ENCODE data around the gene MPST.

Gene MPST

GRCh38 chr22:37054600-37055365, 35.2 kb downstream of the MPST start:
- Histone ChIP-seq H3K27me3 (ENCODE audit: control insufficient read depth, insufficient read depth, low read length) (no peaks in the 10 kb centered on the region), H3K4me3 (ENCODE audit: low read length) (no peak overlapping the region), H3K36me3 (ENCODE audit: control insufficient read depth, insufficient read depth, low read length) (no peaks in the 10 kb centered on the region), H3K4me1 (ENCODE audit: control insufficient read depth, insufficient read depth, low read length) (peaks cover 24% of the 10 kb centered on the region), H3K9ac (ENCODE audit: low read length) (no peak overlapping the region), H3K9me3 (ENCODE audit: control insufficient read depth, low read length) (no peaks in the 10 kb centered on the region)

GRCh38 chr22:37056246-37056645, 36.7 kb downstream of the MPST start:
- Histone ChIP-seq H3K9ac (ENCODE audit: low read length) (no peak overlapping the region), H3K4me1 (ENCODE audit: control insufficient read depth, insufficient read depth, low read length) (peaks cover 24% of the 10 kb centered on the region), H3K4me3 (ENCODE audit: low read length) (no peak overlapping the region), H3K9me3 (ENCODE audit: control insufficient read depth, low read length) (no peaks in the 10 kb centered on the region), H3K36me3 (ENCODE audit: control insufficient read depth, insufficient read depth, low read length) (no peaks in the 10 kb centered on the region), H3K27me3 (ENCODE audit: control insufficient read depth, insufficient read depth, low read length) (no peaks in the 10 kb centered on the region)

GRCh38 chr22:37057226-37057625, 37.7 kb downstream of the MPST start:
- no peaks in the 10 kb centered on the region for H3K36me3 ChIP-seq (ENCODE audit: control insufficient read depth, insufficient read depth, low read length)

GRCh38 chr22:37057796-37058510, 38.4 kb downstream of the MPST start:
- Histone ChIP-seq H3K9me3 (ENCODE audit: control insufficient read depth, low read length) (no peaks in the 10 kb centered on the region), H3K9ac (ENCODE audit: low read length) (no peak overlapping the region), H3K36me3 (ENCODE audit: control insufficient read depth, insufficient read depth, low read length) (no peaks in the 10 kb centered on the region), H3K27me3 (ENCODE audit: control insufficient read depth, insufficient read depth, low read length) (no peaks in the 10 kb centered on the region), H3K4me1 (ENCODE audit: control insufficient read depth, insufficient read depth, low read length) (peaks cover 16% of the 10 kb centered on the region), H3K4me3 (ENCODE audit: low read length) (no peak overlapping the region)

More at GRCh38 chr22:37057226-37057625, 37.7 kb downstream of the MPST start:
- Histone ChIP-seq H3K9ac (ENCODE audit: low read length) (no peak overlapping the region), H3K27me3 (ENCODE audit: control insufficient read depth, insufficient read depth, low read length) (no peaks in the 10 kb centered on the region), H3K9me3 (ENCODE audit: control insufficient read depth, low read length) (no peaks in the 10 kb centered on the region), H3K4me1 (ENCODE audit: control insufficient read depth, insufficient read depth, low read length) (peaks cover 18% of the 10 kb centered on the region), H3K4me3 (ENCODE audit: low read length) (no peak overlapping the region)

GRCh38 chr22:37058917-37059701, 39.6 kb downstream of the MPST start:
- Histone ChIP-seq H3K9ac (ENCODE audit: low read length) (no peak overlapping the region), H3K4me1 (ENCODE audit: control insufficient read depth, insufficient read depth, low read length) (peaks cover 4% of the 10 kb centered on the region), H3K27me3 (ENCODE audit: control insufficient read depth, insufficient read depth, low read length) (no peaks in the 10 kb centered on the region), H3K4me3 (ENCODE audit: low read length) (no peak overlapping the region), H3K36me3 (ENCODE audit: control insufficient read depth, insufficient read depth, low read length) (no peaks in the 10 kb centered on the region), H3K9me3 (ENCODE audit: control insufficient read depth, low read length) (no peaks in the 10 kb centered on the region)

- H3K4me1 ChIP-seq (ENCODE audit: control insufficient read depth, insufficient read depth, low read length): no peaks in the 10 kb centered on the region
- H3K9me3 ChIP-seq (ENCODE audit: control insufficient read depth, low read length): no peaks in the 10 kb centered on the region
- no peak overlapping the region for H3K4me3 ChIP-seq (ENCODE audit: low read length)
- no peak overlapping the region for H3K9ac ChIP-seq (ENCODE audit: low read length)
- H3K36me3 ChIP-seq (ENCODE audit: control insufficient read depth, insufficient read depth, low read length): no peaks in the 10 kb centered on the region
- H3K27me3 ChIP-seq (ENCODE audit: control insufficient read depth, insufficient read depth, low read length): no peaks in the 10 kb centered on the region
Measured at GRCh38 chr22:37059876-37060449, 40.4 kb downstream of the MPST start.

GRCh38 chr22:37060801-37061610, 41.5 kb downstream of the MPST start:
- H3K4me3 ChIP-seq (ENCODE audit: low read length): no peak overlapping the region
- H3K27me3 ChIP-seq (ENCODE audit: control insufficient read depth, insufficient read depth, low read length): no peaks in the 10 kb centered on the region
- H3K9me3 ChIP-seq (ENCODE audit: control insufficient read depth, low read length): no peaks in the 10 kb centered on the region
- no peaks in the 10 kb centered on the region for H3K36me3 ChIP-seq (ENCODE audit: control insufficient read depth, insufficient read depth, low read length)
- H3K9ac ChIP-seq (ENCODE audit: low read length): no peak overlapping the region
- no peaks in the 10 kb centered on the region for H3K4me1 ChIP-seq (ENCODE audit: control insufficient read depth, insufficient read depth, low read length)

- H3K9ac ChIP-seq (ENCODE audit: low read length): no peak overlapping the region
- no peak overlapping the region for H3K4me3 ChIP-seq (ENCODE audit: low read length)
- H3K36me3 ChIP-seq (ENCODE audit: control insufficient read depth, insufficient read depth, low read length): no peaks in the 10 kb centered on the region
- H3K9me3 ChIP-seq (ENCODE audit: control insufficient read depth, low read length): no peaks in the 10 kb centered on the region
- no peaks in the 10 kb centered on the region for H3K4me1 ChIP-seq (ENCODE audit: control insufficient read depth, insufficient read depth, low read length)
- no peaks in the 10 kb centered on the region for H3K27me3 ChIP-seq (ENCODE audit: control insufficient read depth, insufficient read depth, low read length)
Measured at GRCh38 chr22:37061611-37062375, 42.3 kb downstream of the MPST start.

- no peaks in the 10 kb centered on the region for H3K36me3 ChIP-seq (ENCODE audit: control insufficient read depth, insufficient read depth, low read length)
- no peaks in the 10 kb centered on the region for H3K4me1 ChIP-seq (ENCODE audit: control insufficient read depth, insufficient read depth, low read length)
- no peaks in the 10 kb centered on the region for H3K9me3 ChIP-seq (ENCODE audit: control insufficient read depth, low read length)
- H3K4me3 ChIP-seq (ENCODE audit: low read length): no peak overlapping the region
- H3K9ac ChIP-seq (ENCODE audit: low read length): no peak overlapping the region
- H3K27me3 ChIP-seq (ENCODE audit: control insufficient read depth, insufficient read depth, low read length): no peaks in the 10 kb centered on the region
Measured at GRCh38 chr22:37062376-37062675, 42.8 kb downstream of the MPST start.

- Histone ChIP-seq H3K4me1 (ENCODE audit: control insufficient read depth, insufficient read depth, low read length) (no peaks in the 10 kb centered on the region), H3K27me3 (ENCODE audit: control insufficient read depth, insufficient read depth, low read length) (peaks cover 4% of the 10 kb centered on the region), H3K9ac (ENCODE audit: low read length) (no peak overlapping the region), H3K36me3 (ENCODE audit: control insufficient read depth, insufficient read depth, low read length) (no peaks in the 10 kb centered on the region), H3K9me3 (ENCODE audit: control insufficient read depth, low read length) (no peaks in the 10 kb centered on the region), H3K4me3 (ENCODE audit: low read length) (no peak overlapping the region)
Measured at GRCh38 chr22:37062702-37063381, 43.3 kb downstream of the MPST start.
